ENCODE measurements around the gene NTNG1. TPM values are rescaled to one million over a fixed set of nuclear protein-coding genes. Genes with fewer than 3 reads are reported as not detected.
A peak's percentile ranks its signal among the peaks of the same experiment; 100 is the strongest.

Gene NTNG1
- polyA plus RNA-seq, 3 donors, result 26.3 to 28.4 (median 26.5) TPM

DNA sequence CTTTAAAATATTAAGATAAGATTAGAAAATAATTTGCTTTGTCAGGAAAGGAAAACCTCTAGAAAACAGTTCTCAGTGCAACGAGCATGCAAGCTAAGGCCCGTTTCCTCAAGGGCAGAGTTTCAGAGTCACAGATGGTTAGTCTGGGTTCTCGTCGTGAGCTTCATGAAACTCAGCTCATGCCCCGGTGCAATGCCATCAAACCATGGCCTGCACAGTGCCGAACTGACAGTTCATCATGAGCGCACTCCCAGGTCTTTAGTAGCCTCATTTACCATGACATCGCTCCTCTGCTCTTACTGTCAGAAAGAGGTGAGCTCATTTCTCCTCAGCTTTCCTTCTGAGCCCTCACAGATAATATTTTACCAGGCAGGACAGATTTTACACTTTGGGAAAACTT is 319.2 kb downstream of the NTNG1 start:
- peak in 1 of 11 donors; percentile 7 for DNase-seq (ENCODE audit: extremely low read depth in 1 of 11, low read depth in 9 of 11, low spot score in 4 of 11)

DNA sequence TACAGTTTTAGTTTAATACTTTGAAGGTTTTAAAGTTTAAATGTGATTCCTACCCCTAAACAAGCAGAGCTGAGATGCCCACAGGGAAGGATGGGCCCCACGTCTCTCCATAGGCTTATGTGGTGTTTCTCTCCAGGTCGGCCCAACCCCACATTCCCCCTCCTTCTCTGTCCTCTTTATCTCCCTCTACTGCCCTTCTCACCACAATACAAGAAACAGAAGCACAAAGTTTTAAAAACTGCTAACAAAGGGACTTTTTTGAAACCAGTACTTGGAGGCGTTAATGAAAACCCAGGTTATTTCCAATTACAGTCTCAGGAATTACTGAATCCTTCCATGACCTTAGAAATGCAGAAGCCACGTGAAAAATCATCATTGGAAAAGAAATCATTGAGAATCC is 324.0 kb downstream of the NTNG1 start:
- no peak for DNase-seq (ENCODE audit: extremely low read depth in 1 of 11, low read depth in 9 of 11, low spot score in 4 of 11)

DNA sequence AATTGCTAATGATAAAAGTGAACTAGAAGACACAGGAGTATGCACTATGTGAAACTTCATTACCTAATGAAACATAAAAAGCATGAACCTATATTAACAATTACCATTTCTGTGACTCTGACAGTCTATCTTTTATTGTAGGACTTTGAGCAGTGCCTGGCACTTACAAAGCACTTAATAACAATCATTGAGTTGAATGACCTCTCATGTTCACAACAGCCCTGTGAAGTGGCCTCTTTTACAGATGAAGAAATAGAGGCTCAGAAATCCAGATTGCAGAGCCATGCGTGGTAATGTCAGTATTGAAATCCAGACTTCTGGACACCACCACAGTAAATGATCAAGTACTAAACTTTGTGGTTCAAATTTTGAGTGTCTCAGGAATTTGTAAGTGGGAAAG is 326.4 kb downstream of the NTNG1 start:
- DNase-seq (ENCODE audit: extremely low read depth in 1 of 11, low read depth in 9 of 11, low spot score in 4 of 11), result no peak

DNA sequence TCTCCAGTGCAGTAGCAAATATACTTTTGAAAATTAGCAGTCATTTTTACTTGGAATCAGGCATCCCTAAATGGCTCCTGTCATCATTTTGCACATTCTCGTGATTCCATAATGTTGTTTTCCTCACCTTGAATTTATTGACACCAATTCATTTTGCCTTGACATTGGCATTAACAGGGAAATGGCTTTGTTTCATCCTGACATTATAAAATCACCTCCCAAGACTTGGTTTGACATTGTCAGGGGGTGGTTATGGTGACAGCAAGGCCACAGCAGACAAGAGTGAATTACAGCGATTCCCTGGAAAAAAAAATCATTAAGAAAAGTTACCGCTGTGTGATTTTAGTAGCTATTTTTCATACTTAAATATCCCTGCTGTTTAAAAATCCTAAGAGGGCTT is 327.0 kb downstream of the NTNG1 start:
- DNase-seq (ENCODE audit: extremely low read depth in 1 of 11, low read depth in 9 of 11, low spot score in 4 of 11), result no peak

DNA sequence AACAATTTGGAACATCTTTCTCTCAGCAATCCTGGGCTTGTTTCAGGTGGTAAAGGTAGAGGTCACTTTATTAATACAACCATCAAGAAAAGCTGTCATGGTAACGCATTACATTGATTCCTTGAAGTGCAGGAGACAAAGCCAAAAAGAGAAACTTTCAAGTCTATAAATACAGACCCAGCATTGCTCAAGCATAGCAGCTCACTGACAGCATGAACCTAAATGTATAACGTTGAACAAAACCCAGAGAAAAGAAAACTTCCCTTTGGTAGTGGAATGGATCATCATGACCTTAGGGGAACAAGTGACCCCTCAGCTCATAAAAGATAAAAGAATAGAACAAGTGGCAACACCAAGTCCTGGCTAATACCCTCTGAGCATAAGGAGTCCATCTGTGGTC is 332.2 kb downstream of the NTNG1 start:
- DNase-seq (ENCODE audit: extremely low read depth in 1 of 11, low read depth in 9 of 11, low spot score in 4 of 11), result no peak

DNA sequence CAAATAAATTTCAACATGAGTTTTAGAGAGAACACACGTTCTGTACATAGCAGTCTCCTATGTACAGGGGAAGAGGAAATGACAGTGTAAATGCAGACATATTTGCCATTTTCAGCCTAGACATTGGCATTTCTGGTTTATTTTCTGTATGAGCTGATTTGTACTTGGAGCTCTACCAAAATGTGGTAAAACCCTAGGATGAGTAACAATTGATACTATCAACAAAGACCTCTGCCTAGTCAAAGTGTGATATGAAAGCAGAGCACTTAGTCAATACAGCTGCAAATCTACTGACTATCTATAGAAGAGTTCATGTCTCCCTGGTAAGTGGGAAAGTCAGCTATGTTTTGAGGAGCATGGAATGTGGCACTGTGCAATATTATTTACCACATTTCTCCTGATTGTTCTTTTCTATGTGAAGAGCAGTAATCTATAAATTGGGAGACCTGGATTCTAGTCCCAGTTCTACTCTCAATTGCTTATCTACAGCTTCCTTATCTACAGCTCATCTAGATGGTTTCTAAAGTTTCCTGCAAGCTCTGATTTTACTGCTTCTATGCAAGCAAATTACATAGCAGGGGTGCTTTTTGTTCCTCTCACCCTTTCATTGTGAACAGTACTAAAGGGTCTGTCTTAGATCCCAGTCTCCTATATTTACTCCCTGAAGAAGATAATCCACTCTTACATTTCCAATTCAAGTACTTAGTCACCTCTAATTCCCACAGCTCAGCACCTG is 334.2 kb downstream of the NTNG1 start:
- DNase-seq (ENCODE audit: extremely low read depth in 1 of 11, low read depth in 9 of 11, low spot score in 4 of 11), result no peak

DNA sequence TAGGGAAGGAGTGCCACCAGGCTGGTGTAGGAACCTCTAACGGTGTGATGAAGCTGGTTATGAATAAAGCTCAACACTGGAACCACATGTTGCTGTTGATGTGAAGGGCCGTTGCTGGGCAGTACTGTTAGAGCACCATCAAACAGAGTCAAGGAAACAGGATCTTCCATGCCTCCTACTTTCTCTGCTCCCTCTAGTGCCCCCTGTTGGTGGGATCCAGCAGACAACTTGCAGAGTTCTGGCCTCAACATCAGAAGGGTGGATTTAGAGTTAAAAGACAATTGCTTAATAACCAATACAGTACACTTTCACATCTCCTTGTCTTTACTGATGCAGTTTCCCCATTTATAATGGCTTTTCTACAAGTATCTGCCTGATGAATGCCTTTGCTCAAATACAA is 336.4 kb downstream of the NTNG1 start:
- no peak for DNase-seq (ENCODE audit: extremely low read depth in 1 of 11, low read depth in 9 of 11, low spot score in 4 of 11)

DNA sequence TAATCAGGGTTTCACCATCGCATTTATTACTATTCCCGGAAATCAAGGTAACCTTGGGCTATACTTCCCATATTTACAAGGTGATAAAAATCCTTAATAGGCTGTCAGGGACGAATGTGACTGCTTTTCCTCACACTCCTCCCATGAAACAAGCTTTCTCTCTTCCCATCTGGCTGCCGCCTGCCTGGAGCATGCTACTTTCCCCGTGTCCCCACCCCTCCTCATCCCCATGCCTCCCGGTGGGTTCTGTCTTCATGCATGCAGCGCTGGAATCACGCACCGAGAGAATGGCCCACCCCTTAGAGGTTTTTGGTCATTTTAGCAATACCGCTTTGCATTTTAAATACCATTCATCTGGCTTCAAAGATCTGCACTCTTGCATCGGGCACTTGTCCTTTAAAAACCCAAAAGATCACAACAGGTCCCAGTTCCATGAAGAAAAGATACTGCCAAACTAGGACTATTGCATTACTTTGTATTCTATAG is 339.1 kb downstream of the NTNG1 start:
- DNase-seq (ENCODE audit: extremely low read depth in 1 of 11, low read depth in 9 of 11, low spot score in 4 of 11), result no peak

DNA sequence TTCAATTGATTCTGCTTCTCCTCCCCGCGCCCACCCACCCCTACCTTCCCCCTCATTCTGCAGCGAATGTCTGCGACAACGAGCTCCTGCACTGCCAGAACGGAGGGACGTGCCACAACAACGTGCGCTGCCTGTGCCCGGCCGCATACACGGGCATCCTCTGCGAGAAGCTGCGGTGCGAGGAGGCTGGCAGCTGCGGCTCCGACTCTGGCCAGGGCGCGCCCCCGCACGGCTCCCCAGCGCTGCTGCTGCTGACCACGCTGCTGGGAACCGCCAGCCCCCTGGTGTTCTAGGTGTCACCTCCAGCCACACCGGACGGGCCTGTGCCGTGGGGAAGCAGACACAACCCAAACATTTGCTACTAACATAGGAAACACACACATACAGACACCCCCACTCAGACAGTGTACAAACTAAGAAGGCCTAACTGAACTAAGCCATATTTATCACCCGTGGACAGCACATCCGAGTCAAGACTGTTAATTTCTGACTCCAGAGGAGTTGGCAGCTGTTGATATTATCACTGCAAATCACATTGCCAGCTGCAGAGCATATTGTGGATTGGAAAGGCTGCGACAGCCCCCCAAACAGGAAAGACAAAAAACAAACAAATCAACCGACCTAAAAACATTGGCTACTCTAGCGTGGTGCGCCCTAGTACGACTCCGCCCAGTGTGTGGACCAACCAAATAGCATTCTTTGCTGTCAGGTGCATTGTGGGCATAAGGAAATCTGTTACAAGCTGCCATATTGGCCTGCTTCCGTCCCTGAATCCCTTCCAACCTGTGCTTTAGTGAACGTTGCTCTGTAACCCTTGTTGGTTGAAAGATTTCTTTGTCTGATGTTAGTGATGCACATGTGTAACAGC is 339.9 kb downstream of the NTNG1 start:
- DNase-seq (ENCODE audit: extremely low read depth in 1 of 11, low read depth in 9 of 11, low spot score in 4 of 11), result peak in 7 of 11 donors; percentile 6 to 28 (median 16)

DNA sequence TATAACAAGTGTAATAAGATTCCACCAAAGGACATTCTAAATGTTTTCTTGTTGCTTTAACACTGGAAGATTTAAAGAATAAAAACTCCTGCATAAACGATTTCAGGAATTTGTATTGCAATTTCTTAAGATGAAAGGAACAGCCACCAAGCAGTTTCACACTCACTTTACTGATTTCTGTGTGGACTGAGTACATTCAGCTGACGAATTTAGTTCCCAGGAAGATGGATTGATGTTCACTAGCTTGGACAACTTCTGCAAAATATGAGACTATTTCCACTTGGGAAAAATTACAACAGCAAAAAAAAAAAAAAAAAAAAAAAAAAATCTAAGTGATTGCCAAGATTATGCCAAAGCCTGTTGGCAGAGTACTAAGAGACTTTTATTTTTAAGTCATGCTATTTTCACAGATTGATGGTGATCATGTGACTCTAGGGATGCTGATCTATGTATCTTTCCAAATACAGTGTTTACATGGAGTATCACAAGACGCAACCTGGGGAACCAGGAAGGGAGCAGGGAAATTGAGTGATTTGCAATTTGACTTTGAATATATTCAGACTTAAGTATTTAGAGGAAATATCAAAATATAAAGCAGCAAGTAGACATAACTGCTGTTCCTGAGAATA is 341.0 kb downstream of the NTNG1 start:
- DNase-seq (ENCODE audit: extremely low read depth in 1 of 11, low read depth in 9 of 11, low spot score in 4 of 11), result no peak

DNA sequence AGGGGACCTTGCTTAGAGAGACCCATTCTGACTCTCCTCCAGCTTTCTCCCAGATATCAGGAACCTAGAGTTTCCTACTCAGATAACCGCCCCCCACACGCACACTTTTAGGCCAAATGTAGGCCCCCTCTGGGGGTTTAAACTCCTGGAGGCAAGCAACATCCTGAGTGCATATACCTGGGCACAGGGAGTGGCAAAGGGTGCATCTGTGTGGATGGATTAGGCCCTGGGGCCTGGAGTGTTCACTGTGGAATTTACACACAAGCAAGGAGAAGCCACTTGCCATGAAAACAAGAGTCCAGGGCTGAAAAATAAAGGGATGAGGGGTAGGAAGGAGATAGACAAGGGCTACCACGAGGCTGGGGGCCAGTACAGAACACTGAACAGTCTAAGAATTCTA is 343.1 kb downstream of the NTNG1 start:
- no peak for DNase-seq (ENCODE audit: extremely low read depth in 1 of 11, low read depth in 9 of 11, low spot score in 4 of 11)

DNA sequence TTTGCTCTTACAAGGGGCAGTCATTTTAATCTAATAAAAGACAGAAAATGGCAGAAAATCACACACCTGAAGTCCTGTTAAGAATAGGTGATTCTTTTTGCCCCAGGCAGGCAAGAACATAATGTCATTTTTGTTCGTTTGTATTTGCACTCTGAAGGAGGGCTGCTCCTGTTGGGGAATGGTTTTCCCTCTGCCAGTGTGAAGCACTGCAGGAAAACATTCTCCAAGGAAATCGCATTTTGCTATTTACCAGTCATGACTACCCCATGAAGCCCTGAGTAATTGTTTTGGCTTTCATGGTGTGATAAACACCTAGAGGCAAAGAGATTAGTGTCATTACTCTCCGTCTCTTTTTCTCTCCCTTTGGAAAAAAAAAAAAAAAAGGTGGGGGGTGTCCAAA is 345.5 kb downstream of the NTNG1 start:
- no peak for DNase-seq (ENCODE audit: extremely low read depth in 1 of 11, low read depth in 9 of 11, low spot score in 4 of 11)

DNA sequence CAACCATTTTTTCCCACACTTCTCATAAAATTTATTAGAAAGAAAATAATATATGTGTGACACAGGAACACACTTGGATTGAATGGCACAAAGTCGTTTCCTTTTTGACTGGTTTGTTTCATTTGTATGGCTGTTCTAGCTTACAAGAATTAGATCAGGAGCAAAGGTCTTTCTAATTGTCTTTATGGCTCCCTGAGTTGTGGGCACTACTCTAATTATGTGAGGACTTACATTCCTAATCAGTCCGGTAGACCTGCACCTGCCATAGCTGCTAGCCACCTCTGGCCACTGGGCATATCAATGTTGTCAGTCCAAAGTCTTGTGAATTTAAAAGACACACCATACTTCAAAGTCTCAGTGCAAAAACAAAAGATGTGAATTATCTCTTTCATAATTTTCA is 346.7 kb downstream of the NTNG1 start:
- no peak for DNase-seq (ENCODE audit: extremely low read depth in 1 of 11, low read depth in 9 of 11, low spot score in 4 of 11)

DNA sequence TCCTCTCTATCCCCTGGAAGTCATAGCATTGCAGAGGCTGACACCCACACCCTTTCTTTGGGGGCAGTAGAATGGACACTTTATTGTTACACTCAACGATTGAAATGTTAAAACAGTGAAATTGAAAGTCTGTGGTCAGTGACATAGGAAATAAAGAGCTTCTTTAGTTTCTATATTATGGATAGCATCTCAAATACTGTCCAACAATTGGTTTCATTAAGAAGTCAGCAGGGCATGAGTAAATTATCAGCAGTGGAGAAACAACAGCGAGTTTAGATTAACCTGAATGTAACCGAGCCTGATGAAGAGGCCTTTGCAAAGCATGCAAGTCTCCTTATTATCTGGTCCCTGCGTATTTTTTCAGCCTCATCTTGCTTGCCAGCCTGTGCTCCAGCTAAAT is 350.7 kb downstream of the NTNG1 start:
- DNase-seq (ENCODE audit: extremely low read depth in 1 of 11, low read depth in 9 of 11, low spot score in 4 of 11), result no peak

DNA sequence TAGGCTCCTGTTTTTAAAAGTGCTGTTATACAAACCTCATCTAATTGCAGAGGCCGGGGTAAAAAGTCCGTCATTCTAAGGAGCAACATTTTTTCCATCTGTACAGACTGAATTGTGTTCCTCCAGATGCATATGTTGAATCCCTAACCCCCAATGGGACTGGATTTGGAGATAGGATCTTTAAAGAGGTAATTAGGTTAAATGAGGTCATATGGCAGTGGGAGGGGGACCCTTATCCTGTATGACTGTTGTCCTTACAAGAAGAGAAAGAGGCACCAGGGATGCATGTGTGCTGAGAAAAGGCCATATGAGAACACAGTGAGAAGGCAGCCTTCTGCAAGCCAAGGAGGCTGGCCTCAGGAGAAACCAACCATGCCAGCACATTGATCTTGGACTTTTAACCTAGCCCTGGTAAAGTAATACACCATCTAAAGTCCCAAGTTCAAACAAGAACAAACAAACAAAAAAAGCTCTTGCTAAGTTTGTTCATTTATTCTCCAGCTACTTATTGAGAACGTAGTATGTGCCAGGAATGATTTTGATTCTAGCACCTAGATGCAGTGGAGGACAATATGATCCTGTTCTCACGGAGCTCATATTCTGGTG is 352.4 kb downstream of the NTNG1 start:
- no peak for DNase-seq (ENCODE audit: extremely low read depth in 1 of 11, low read depth in 9 of 11, low spot score in 4 of 11)

DNA sequence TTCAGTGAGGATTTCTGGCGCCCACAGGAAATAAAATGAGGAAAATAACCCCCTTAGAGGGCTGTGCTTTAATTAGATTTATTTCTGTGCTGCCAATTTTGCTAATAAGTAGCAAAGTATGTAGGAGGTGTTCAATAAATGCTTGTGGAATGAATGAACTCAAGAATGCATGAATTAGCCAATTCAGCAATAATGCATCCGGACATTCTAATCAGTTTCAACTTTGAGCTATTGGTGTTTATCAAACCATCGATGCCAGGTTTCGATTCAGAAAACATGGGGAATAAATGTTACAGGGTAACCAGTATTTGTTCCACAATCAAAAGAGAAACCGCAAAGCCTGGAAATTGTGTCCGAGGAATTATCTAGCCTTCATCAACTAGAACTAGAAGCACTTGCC is 353.2 kb downstream of the NTNG1 start:
- DNase-seq (ENCODE audit: extremely low read depth in 1 of 11, low read depth in 9 of 11, low spot score in 4 of 11), result no peak

DNA sequence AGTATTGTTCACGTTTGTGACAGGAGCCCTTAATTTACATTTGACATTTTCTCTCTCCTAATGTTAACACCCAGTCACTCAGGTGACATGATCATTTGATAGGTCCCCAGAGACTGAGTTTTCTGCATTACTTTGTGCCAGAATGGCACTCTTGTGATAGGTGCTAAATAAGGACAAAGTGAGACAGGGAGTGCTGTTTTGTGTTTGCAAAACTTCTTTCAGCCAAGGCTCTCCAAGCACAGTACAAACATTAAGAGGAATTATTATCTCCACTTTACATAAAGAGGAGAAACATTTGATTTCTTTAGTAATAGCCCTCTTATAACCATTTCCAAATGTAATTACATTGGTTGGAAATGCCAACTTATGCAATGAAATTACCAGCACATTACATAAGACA is 355.2 kb downstream of the NTNG1 start:
- no peak for DNase-seq (ENCODE audit: extremely low read depth in 1 of 11, low read depth in 9 of 11, low spot score in 4 of 11)

DNA sequence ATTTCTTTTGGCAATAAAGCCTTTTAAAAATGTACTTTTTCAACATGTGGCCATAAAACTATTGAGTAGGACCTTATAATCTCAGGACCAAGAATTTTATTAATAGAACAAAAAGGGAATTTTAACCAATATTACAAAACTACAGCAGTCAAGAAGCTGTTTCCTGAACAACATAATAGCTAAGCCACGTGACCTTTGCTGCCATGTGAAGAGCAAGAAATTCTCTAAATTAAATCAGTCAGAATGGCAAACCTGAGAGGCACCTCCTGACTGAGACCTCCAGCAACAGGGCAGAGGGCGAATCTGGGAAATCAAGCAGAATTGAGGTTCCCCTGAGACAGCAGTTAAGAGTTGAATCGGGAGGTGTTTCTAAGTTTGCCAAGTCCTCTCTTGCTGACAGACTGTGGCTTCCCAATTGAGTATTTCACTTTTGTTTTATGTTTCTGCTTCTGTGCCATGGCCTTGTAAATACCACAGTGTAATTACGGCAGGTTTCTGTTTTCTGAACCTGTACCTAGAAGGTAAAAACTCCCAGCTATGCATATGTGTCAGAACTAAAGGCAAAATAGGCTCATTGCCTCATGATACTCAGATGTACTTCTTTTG is 358.4 kb downstream of the NTNG1 start:
- no peak for DNase-seq (ENCODE audit: extremely low read depth in 1 of 11, low read depth in 9 of 11, low spot score in 4 of 11)

DNA sequence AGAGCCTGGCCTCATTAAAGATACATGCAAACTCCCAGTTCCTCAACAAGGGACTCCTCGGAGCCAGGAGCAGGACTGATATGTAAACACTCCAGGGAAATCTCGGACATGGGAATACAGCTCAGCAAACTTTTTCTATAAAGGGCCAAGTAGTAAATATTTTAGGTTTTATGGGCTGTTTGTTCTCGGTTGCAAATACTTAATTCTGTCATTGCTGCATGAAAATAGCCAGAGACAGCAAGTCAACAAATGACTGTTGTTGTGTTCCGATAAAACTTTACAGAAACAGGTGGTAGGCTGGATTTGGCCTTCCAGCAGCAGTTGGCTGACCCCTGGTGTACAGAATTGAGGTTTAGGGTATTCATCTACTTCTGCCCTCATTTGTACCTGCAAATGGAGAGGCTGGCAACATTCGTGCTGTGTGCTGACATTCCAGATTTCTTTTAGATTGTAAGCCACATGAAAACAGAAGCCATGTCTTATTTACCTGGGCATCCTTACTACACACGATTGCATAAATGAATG is 360.3 kb downstream of the NTNG1 start:
- DNase-seq (ENCODE audit: extremely low read depth in 1 of 11, low read depth in 9 of 11, low spot score in 4 of 11), result no peak

Measured in renal cortex interstitium (tissue), 11 donors.